Stimulated activated CD4-positive, alpha-beta T cell treated with anti-CD3 and anti-CD28 coated beads, Interleukin-15, amount 100 ng/mL, for 48 hours (primary cell): ENCODE measurements around the gene RASSF8.

Experiments
- DNase-seq, 2 donors: peaks; one replicate each; pipeline ENCODE4 v3.0.0-alpha.2; 2020; ENCODE audit warnings: low read depth in 2 of 2

The RASSF8 gene

GRCh38 chr12:25962932-25963525 lies 4.5 kb downstream of the RASSF8 start:
- DNase-seq = no peak

- DNase-seq = no peak
Measured at GRCh38 chr12:25965682-25966081, 7.2 kb downstream of the RASSF8 start.

DNA sequence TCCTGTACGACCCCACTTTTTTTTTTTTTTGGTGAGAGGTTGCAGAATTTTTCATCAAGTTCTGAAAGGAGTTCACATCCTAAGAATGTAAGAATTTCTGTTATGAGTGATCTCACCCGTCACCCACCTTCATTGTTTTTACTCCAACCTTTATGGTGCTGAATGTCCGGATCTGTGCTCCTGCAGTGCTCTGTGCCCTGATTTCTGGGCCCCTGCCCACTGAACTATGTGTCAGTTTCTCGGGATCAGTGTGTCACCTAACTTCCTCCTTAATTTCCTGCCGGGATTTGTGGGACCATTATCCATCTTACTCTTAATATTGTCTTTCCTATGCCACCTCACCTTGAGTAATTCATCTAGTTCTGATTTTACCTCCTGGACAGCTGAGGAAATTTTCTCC lies 11.6 kb downstream of the RASSF8 start:
- DNase-seq = no peak

GRCh38 chr12:25970916-25971653 lies 12.6 kb downstream of the RASSF8 start:
- DNase-seq = no peak

DNA sequence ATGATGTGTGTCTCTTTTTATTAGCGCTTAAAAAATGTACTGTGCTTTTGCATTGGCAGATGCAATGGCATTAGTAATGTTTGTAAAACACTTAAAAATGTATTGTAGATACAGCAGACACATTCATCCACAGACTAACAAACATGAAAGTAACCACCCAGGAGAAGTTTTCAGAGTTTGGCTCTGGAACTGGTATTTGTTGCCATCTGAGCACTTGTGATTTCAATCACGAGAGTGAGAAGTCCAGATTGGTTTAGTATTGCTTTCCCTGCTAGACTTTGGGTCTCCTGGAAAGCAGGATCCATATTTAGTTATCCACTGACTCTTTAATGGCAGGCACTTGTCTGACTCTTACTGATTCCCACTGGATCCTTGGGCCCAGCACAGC lies 13.2 kb downstream of the RASSF8 start:
- no peak for DNase-seq

DNA sequence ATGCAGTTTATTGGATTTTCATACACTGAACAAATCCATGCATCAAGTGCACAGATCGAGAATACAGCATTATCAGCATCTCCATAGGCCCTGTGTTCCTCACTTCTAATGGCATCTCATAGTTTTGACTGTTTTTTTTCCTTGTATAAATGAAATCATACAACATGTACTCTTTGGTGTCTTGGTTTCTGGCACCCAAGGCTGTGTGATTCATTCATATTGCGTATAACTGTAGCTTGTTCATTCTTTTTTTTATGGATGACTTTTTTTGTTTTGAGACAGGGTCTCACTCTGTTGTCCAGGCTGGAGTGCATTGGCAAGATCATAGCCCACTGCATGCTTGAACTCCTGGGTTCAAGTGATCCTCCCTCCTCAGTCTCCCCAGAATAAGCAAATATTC lies 14.3 kb downstream of the RASSF8 start:
- DNase-seq = no peak

- DNase-seq = no peak
Measured at GRCh38 chr12:25975179-25975578, 16.7 kb downstream of the RASSF8 start.

GRCh38 chr12:25975682-25976081 lies 17.2 kb downstream of the RASSF8 start:
- no peak for DNase-seq

DNA sequence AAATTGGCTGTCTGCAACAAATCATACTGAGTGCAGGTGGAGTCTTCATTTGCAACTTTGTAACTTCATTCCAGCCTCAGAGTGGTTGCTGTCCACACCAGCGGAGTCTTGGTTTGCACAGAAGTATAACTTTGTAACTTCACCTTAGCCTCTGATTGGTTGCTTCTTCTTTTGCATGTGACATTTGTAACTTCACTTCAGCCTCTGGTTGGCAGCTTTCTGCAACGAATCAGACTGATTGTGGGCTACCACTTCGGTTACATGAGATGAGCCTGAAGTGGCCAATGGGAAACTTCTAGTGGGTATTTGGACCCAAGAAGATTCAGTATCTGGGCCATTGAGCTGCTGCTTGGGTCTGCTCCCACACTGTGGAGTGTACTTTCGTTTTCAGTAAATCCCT lies 17.8 kb downstream of the RASSF8 start:
- DNase-seq = no peak

- no peak for DNase-seq
Measured at GRCh38 chr12:25977047-25977446, 18.6 kb downstream of the RASSF8 start.

- no peak for DNase-seq
Measured at GRCh38 chr12:25979059-25979458, 20.6 kb downstream of the RASSF8 start.

DNA sequence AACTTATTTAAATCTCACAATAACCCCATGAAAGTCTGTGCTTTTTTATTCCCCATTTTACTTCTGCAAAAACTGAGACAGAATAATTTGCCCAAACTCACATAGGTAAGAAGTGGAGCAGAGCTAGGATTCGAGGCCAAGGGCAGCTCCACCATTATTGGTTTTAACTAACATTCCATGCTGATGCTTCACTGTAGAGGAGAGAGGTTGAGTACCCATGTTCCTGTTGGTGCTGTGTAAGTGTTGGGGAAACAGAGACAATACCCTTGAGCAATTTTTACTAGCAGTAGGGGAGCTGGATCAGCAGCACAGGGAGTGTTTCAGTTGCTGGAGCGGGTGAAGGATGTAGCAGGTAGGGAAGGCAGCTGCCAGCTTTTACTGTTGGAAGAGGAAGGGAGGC lies 21.1 kb downstream of the RASSF8 start:
- DNase-seq = no peak

DNA sequence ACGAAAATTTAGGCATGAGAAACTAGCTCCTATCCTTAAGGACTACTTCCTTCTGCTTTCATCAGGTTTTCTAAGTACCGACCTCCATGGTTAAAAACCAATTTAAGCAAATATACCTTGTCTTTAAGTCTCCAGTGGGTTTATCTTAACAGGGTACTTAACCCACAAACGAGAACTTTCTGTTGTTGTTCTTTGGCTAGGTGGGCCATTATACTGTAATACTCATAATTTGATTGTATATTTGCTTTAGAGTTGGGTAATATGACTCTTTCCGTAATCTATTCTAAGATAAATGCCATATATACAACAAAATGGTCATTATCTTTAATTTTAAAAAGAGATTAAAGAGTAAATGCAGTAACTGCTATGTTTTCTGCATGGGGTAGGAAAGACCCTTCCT lies 21.6 kb downstream of the RASSF8 start:
- DNase-seq = no peak

DNA sequence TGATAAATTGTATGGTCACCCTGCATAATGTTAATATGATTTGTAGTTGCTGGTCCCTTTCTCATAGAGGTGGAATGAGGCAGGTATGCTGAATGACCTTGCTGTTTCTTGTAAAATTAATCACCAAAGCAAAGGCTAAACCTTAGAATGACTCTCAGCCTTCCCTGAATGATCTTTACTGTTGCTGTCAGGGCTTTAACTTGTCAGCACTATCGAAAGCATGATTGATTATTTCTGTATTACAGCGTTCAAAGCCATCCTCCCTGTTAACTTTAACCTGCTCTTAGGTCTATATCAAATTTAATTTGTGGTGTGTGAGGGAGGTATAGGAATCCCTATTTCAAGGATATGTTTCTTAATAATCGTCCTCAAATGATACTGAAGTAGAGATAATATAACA lies 23.1 kb downstream of the RASSF8 start:
- DNase-seq = no peak

- no peak for DNase-seq
Measured at GRCh38 chr12:25982416-25982815, 23.9 kb downstream of the RASSF8 start.

DNA sequence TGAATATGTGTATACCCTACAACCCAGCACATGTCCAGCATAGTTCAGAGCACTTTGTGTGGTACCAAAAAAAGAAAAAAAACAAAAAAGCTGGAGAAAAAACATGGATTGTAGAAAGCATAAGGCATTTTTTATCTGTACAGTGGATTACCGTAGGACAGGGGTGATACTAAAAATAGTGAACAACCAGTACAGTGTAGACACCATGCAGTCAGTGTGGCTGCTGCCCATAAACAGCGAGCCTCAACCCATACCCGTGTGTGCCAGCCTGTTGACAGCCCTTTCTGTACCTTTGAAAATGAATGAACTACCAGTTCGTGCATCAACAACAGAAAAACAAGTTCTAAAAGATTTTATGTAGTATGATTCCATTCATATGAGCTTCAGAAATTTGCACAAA lies 25.1 kb downstream of the RASSF8 start:
- DNase-seq = no peak

DNA sequence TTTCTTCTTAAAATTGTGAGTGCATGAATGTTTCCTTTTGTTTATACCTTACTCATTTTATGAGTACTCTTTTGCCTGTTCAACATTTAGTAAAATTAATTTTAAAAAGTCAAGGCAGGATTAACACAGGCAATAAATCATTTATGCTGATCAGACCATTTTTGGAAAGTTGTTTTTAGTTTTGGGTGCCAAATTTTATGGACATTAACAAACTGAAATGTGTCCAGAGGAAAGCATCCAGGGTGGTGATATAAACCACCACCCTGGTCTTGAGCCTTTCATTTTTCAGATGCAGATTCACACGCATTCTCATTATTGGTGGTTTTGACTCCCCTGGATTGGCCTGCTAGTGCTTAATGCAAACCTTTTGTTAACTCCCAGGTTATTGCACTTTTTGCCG lies 26.3 kb downstream of the RASSF8 start:
- DNase-seq = no peak

DNA sequence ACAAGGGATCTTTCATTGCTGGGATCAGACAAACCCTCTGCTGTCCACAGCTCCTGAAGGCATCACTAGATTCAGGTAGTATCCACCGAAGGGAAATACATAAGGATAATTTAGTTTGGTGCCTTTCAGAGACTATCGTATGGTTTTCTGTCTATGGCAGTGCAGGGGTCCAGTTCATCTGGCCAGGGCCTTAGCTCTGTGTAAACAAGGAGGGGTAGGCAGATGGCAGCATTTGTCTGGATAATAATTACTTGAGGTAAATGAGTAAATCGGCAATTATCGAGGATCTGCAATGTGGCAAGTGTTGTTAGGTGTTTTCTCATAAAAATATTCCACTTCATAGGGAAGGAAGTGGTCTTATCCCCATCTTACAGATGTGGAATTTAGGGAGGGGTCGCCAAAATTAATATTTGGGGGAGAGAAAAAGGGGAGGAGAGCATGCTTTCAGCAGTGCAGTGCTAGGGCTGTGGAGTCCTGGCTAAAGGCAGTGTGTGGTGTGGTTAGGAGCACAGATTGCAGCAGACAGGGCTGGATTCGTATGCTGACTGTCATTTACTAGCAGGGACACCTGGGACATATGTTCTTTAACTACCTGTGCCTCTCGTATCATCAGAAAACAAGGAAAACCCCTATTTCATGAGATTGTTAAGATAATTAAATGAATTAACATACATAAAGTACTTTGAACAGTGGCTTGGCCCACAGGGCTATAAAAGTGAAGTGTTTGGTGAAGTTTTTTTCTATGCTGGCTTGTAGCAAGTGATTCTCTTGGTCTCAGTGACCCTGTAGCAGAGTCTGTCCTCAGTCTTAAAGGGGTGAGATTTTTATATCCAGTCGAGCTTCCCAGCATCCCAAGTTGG lies 27.1 kb downstream of the RASSF8 start:
- DNase-seq = no peak

GRCh38 chr12:25986180-25986579 lies 27.7 kb downstream of the RASSF8 start:
- DNase-seq = no peak

DNA sequence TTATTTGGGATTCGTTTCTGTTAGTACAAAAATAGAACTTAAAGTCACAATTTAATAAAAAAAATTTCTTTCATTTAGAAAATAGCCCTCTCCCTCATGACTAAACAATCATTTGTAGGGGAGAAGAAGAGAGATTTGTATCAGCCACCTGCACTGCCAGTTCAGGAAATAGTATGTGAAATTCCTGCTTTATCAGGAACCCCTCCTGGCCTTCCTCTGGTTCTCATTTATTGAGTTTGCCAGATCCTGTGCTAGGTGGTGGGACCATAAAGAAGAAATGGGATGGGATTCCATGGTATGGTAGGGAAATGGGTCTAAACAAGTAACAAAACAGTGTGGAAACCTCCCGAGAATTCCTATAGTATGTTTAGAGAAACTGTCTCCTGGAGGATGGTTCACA lies 30.0 kb downstream of the RASSF8 start:
- DNase-seq = no peak

- no peak for DNase-seq
Measured at GRCh38 chr12:25990495-25990894, 32.0 kb downstream of the RASSF8 start.

GRCh38 chr12:25992026-25992782 lies 33.7 kb downstream of the RASSF8 start:
- no peak for DNase-seq
